CD4-positive, alpha-beta T cell treated with Interleukin-15 for 1 hour (primary cell): ENCODE results near the gene LCORL.

Experiments
- DNase-seq: peaks from one replicate; pipeline ENCODE4 v3.0.0-alpha.2; 2020

LCORL gene

GRCh38 chr4:17823871-17824669 is 197.5 kb downstream of the LCORL start:
- no peak for DNase-seq

DNA sequence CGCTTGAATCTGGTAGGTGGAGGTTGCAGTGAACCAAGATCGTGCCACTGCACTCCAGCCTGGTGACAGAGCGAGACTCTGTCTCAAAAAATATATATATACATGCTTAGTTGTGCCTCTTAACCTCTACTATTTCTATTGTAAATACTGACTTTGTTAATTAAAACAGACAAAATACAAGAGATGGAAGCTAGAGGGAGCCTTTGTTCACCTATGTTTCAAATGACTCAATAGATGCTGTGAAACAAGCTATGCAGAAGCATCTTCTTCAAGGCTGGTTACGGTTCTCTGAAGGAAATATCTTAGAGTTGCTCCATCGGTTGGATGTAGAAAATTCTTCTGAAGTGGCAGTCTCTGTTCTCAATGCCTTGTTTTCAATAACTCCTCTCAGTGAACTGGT is 204.5 kb downstream of the LCORL start:
- DNase-seq: no peak

GRCh38 chr4:17816142-17816541 is 205.4 kb downstream of the LCORL start:
- DNase-seq: no peak

- DNase-seq: peak; percentile 49
These were observed 207.4 kb downstream of the LCORL start for GRCh38 chr4:17814140-17814539.

- DNase-seq: no peak
These were observed 208.8 kb downstream of the LCORL start for GRCh38 chr4:17812801-17813200.

- no peak for DNase-seq
These were observed 209.4 kb downstream of the LCORL start for GRCh38 chr4:17812125-17812524.

- DNase-seq: no peak
These were observed 210.4 kb downstream of the LCORL start for GRCh38 chr4:17811078-17811603.

DNA sequence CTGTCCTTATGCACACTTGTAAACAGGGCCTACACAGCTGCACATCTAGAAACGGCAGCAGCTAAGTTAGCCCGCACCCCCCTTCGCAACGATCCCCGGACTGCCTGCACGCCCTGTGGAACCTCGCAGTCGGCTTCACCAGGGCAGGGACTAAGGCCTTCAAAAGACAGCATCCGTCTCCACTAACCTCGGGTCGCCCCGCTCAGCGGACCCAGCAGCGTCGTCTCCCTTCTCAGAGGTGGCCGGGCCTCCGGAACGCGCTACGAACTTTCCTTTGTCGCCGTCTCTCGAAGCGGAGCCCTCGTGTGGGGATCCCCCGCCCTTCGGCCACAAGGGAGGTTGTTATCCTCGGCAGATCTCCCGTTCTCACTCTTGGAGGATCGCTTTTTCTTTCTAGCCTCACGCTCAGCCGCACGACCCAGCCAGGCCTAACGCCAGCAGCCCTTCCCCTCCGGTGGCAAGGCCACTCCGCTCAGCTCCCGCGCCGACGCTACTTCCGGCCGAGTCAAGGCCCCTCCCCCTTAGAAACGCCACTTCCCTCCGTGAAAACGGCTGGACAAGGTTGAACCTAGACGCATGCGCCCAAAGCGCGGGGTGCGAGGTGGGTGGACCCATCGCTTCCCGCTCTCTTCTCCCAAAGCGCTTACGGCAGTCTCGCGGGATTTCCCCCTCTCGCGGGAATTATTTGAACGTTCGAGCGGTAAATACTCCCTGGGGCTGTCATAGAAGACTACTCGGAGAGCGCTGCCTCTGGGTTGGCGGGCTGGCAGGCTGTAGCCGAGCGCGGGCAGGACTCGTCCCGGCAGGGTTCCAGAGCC is 211.1 kb downstream of the LCORL start, which contains the start of the genes DCAF16 and NCAPG:
Gene DCAF16 (minus strand): TSS at position 498 of the 818 bp plus-strand sequence. CDS start 6,616 bp downstream, outside the sequence.
Gene NCAPG (plus strand): TSS at position 720 of the 818 bp plus-strand sequence. CDS start 99 bp downstream, outside the sequence.
- DNase-seq: peak; percentile 99

DNA sequence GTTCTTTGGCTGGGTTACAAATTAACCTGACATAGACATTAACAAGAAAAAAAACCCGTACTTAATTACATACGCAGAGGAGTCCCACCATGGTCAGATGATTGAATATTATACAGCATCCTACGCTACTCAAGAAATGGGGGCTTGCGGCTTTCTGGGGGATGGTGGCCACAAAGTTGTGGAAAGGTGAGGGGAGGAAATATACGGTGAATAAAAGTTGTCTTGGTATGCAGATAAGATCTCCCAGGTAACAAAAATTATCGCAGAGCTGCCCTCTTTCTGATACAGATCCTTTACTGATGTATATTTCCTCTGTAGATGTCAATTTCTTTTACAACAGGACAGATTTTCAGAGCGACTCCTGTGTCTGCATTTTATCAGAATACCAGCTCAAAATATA is 211.9 kb downstream of the LCORL start:
- no peak for DNase-seq

DNA sequence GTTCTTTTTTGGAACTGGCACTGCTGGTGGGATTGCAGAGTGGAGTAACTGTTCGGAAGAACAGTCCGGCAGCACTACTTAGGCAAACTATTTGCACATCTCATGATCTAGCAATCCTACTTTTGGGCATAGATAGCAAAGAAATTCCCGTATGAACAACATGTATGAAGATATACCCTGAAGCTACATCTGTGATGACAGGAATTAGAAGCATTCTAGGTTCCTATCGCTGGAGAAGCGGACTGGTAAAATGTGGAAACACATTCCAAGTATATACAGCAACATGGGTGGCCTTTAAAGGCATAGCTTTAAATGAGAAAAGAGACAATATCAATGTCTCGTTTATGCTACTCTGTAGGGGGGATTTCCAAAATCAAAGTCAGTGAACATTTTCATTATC is 214.1 kb downstream of the LCORL start:
- DNase-seq: no peak

- no peak for DNase-seq
These were observed 215.9 kb downstream of the LCORL start for GRCh38 chr4:17805580-17806155.

DNA sequence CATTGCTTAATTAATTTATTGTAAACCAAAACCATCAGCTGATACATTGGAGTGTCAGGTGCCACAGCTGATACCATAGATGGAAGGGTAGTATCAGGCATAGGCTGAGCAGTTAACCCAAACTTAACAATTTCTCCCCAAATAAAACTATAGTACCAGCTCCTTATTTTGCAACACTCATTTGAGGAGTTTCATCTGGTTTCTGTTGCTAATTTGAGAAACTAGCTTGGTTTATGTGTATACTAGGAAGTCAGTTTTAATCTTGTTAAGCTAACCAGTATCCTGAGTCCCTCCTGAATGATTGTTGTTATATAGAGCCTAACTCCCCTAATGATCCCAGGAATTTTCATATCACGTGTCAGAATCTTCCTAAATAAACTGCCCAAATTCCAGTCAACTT is 223.7 kb downstream of the LCORL start:
- no peak for DNase-seq

DNA sequence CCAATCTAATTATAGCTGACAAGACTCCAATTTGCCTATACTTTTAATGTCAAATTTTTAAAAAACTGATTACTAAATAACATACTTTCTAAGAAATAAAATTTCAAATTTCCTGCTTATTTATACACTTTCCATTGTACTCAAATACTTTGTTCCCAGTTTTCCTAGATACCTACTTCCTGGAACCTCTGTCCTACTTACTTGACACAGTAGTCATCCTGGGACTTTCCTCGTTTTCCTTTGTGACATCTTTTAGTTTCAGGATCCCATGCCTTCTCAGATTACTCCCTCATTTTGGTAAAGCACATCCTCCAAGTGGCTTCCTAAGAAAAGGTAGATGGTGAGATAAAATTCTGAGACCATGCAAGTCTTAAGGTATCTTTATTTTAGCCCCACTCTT is 226.8 kb downstream of the LCORL start:
- DNase-seq: no peak
